ENCODE results near the gene SLC2A11. TPM values are rescaled to one million over a fixed set of nuclear protein-coding genes. Genes with fewer than 3 reads are reported as not detected.
A peak's percentile ranks its signal among the peaks of the same experiment; 100 is the strongest.

Gene SLC2A11
- 12.9 TPM for polyA plus RNA-seq (2012; ENCODE audit: missing spikeins)

DNA sequence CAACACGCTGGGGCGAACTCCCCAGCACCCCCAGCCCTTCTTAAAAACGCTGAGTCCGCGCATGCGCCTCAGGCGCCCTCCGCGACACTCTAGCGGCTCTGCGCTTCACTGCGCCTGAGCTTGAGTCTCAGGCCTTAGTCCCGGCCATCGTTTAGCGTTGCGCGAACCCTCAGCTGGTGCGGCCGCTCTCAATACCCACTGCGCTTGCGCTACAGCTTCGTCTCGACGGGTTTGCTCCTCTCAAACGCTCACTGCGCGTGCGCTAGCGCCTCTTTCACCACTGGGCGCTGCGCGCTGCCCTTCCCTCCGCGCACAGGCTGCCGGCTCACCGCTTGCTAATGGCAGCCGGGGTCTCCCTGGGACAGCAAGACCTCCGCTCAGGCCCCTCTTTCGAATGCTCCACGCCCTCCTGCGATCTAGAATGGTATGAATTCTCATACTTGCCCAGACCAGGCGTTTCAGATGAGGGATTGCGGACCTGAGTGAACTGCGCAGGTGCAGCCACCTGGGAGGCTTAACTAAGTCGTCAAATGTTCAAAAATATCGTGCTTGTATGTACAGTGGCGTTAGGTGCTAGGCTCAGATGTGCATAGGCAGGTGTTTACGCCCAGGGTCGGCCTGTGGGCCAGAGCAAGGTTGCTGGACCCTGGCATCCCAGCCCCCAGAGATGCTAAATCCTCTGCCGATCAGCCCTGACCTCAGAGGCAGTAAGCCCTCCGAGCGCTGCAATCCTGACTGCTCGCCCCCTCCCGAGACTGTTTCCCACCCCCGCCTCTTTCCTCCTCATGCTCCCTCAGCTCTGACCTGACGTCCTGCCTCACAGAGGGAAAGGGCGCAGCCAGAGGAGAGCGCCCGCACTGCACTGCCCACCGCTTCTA, at the start of gene SLC2A11:
TSS of gene SLC2A11 (plus strand) at position 270 of the 878 bp plus-strand sequence. CDS start at position 395, 125 bp downstream.
- FAIRE-seq (peak; percentile 99), DNase-seq (ENCODE audit: insufficient read length) (peak; percentile 96)
- peak; percentile 88 for TF ChIP-seq POLR2A (IDR thresholded peaks at IDR 0.05; ENCODE audit: low read depth, low read length)
- peak; percentile 92 for TF ChIP-seq POLR2AphosphoS5 (IDR thresholded peaks at IDR 0.05; ENCODE audit: low read depth, low read length)
- TF ChIP-seq TAF1 (IDR thresholded peaks at IDR 0.05; ENCODE audit: borderline replicate concordance, low read depth, low read length): peak; percentile 83

GRCh38 chr22:23812378-23812777, 45.3 kb upstream of the SLC2A11 start:
- FAIRE-seq (no peak), DNase-seq (ENCODE audit: insufficient read length) (no peak)
- TF ChIP-seq TAF1 (IDR thresholded peaks at IDR 0.05; ENCODE audit: borderline replicate concordance, low read depth, low read length): no peak
- no peak for TF ChIP-seq POLR2A (IDR thresholded peaks at IDR 0.05; ENCODE audit: low read depth, low read length)
- no peak for TF ChIP-seq POLR2AphosphoS5 (IDR thresholded peaks at IDR 0.05; ENCODE audit: low read depth, low read length)

DNA sequence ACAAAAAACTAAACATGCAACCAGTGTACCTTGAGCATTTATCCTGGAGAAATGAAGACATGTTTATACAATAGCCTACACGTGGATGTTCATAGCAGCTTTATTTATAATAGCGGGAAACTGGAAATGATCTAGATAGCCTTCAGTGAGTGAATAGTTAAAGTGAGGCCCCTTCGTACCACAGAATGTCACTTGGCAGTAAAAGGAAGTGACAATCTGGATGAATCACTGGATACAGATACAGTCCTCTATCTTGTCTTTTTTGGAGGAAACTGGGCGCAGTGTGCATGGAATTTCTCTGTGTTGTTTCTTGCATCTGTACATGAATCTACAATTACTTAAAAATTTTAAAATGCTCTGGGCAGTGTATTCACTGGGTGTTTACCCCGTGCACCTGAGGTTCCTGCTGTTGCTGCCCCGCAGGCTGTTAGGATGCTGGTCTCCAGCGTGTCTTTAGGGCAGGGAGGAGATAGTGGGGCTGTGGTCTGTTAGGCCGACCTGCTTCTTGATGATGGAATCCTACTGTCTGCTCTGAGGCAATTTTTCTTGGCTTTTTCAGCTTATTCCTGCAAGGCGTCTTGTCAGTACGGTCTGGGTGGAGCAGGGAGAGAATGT, 42.0 kb upstream of the SLC2A11 start:
- TF ChIP-seq POLR2A (IDR thresholded peaks at IDR 0.05; ENCODE audit: low read depth, low read length): no peak
- no peak for TF ChIP-seq TAF1 (IDR thresholded peaks at IDR 0.05; ENCODE audit: borderline replicate concordance, low read depth, low read length)
- no peak for TF ChIP-seq POLR2AphosphoS5 (IDR thresholded peaks at IDR 0.05; ENCODE audit: low read depth, low read length)
- no peak for FAIRE-seq
- DNase-seq (ENCODE audit: insufficient read length): no peak

DNA sequence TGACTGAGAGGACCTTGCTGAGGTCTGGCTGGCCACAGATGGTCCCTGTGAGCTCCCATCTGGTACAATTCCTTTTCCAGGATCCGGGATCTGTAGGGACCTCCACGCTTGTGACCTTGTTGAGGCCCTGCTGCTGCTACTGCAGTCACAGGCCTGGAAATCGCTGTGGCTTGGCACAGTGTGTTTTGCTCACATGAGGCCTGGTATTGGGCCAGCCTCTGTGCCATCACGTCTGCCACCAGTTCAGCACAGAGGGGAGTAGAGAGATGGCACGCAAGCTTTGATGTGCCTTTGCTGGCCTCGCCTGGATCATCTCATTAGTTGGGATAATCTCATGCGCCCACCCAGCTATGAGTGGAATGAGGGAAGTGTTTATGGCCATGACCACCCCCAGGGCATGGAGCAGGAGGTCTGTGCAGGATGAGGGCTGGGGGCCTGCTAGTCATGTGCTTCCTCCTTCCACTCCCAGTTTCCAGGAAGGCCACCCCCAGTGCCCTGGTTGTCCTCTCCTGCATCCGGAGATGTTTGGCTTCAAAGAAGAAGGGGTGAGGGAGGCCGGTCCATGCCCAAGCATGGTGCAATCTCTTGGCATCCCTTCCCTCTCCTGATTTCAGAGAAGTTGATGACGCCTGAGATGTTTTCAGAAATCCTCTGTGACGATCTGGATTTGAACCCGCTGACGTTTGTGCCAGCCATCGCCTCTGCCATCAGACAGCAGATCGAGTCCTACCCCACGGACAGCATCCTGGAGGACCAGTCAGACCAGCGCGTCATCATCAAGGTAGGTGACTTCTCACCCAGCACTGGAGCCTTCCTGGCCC, 41.3 kb upstream of the SLC2A11 start:
- TF ChIP-seq POLR2AphosphoS5 (IDR thresholded peaks at IDR 0.05; ENCODE audit: low read depth, low read length) (no peak), POLR2A (IDR thresholded peaks at IDR 0.05; ENCODE audit: low read depth, low read length) (no peak), TAF1 (IDR thresholded peaks at IDR 0.05; ENCODE audit: borderline replicate concordance, low read depth, low read length) (no peak)
- FAIRE-seq (no peak), DNase-seq (ENCODE audit: insufficient read length) (no peak)

- DNase-seq (ENCODE audit: insufficient read length) (no peak), FAIRE-seq (no peak)
- TF ChIP-seq POLR2AphosphoS5 (IDR thresholded peaks at IDR 0.05; ENCODE audit: low read depth, low read length) (no peak), TAF1 (IDR thresholded peaks at IDR 0.05; ENCODE audit: borderline replicate concordance, low read depth, low read length) (no peak), POLR2A (IDR thresholded peaks at IDR 0.05; ENCODE audit: low read depth, low read length) (no peak)
Observed at GRCh38 chr22:23817146-23817545, 40.5 kb upstream of the SLC2A11 start.

DNA sequence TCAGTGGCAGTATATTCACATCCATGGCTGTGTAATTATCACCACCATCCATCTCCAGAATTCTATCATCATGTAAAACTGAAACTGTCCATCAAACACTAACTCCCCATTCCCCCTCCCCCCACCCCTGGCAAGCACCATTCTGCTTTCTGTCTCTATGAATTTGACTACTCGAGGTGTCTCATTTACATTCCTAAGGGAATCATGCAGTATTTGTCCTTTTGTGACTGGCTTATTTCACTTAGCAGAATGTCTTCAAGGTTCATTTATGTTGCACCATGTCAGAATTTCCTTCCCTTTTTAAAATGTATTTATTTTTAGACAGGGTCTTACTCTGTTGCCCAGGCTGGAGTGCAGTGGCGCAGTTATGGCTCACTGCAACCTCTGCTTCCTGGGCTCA, 39.1 kb upstream of the SLC2A11 start:
- TF ChIP-seq TAF1 (IDR thresholded peaks at IDR 0.05; ENCODE audit: borderline replicate concordance, low read depth, low read length): no peak
- no peak for TF ChIP-seq POLR2AphosphoS5 (IDR thresholded peaks at IDR 0.05; ENCODE audit: low read depth, low read length)
- TF ChIP-seq POLR2A (IDR thresholded peaks at IDR 0.05; ENCODE audit: low read depth, low read length): no peak
- DNase-seq (ENCODE audit: insufficient read length): no peak
- no peak for FAIRE-seq

DNA sequence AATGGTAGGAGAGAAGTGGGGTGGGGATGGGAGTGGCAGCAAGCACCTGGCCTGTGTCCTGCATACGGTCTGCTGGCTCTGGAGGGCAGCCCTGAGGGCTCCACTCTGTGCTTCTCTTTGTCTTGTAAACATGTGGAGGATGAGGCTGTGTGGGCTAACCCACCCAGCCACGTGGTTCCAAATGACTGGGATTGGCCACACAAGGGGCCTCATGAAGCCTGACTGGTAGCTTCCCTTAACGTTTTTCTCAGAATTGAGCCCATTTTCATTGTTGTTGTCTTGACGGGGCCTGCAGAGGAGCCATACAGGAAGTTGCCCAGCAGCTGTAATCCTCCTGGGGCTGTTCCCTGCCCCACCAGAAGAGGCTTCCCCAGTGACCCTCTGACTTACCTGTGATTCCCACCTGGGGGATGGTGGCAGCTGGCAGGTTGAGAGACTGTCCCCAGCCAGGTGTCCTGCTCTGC, 36.9 kb upstream of the SLC2A11 start:
- FAIRE-seq (no peak), DNase-seq (ENCODE audit: insufficient read length) (no peak)
- TF ChIP-seq POLR2A (IDR thresholded peaks at IDR 0.05; ENCODE audit: low read depth, low read length) (no peak), TAF1 (IDR thresholded peaks at IDR 0.05; ENCODE audit: borderline replicate concordance, low read depth, low read length) (no peak), POLR2AphosphoS5 (IDR thresholded peaks at IDR 0.05; ENCODE audit: low read depth, low read length) (no peak)

DNA sequence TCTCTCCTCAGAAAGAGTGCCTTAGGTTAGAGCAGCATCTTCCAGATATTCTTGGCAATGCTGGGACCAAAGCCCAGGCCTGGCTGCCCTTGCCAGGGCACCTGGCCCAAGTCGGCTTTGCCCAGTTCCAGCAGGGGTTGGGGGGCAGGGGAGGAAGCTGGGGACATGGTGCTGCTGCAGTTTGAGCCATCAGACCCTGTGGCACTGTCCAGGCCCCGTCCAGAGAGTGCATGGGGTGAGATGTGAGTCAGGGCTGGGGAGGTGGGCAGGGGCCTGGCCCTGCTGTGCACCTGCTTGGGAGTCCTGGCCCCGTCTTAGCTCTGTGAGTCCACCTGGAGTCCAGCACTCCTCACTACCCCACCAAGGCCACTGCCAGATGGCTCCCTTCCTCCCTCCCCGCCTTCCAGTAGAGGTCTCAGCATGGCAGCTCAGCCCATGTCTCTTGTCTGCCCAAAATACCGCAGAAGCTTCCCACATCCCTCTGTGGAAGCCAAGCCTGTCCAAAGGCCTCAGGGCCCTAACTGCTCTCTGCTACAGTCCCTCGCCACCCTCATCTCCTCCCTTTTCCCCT, 35.5 kb upstream of the SLC2A11 start:
- DNase-seq (ENCODE audit: insufficient read length) (no peak), FAIRE-seq (no peak)
- TF ChIP-seq POLR2A (IDR thresholded peaks at IDR 0.05; ENCODE audit: low read depth, low read length) (no peak), TAF1 (IDR thresholded peaks at IDR 0.05; ENCODE audit: borderline replicate concordance, low read depth, low read length) (no peak), POLR2AphosphoS5 (IDR thresholded peaks at IDR 0.05; ENCODE audit: low read depth, low read length) (no peak)

DNA sequence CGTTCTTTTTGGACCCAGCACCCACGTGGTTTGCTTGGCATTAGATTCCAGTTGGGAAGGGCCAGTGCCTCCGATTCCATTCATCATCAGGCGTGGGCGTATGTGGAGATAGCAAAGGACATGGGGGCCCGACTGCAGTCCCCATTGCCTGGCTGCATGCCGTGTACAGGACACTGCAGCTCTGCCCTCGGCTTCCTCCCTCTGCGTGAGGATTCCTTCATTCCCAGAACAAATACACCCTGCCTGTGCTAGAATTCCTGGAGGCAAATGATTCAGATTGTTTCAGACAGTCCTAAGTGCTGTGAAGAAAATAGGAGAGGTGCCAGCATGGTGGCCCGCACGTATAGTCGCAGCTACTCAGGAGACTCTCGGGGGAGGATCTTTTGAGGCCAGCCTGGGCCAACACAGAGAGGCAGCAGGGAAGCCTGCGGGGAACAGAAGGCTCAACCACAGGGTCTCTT, 34.3 kb upstream of the SLC2A11 start:
- DNase-seq (ENCODE audit: insufficient read length): no peak
- TF ChIP-seq POLR2A (IDR thresholded peaks at IDR 0.05; ENCODE audit: low read depth, low read length) (no peak), POLR2AphosphoS5 (IDR thresholded peaks at IDR 0.05; ENCODE audit: low read depth, low read length) (no peak), TAF1 (IDR thresholded peaks at IDR 0.05; ENCODE audit: borderline replicate concordance, low read depth, low read length) (no peak)
- no peak for FAIRE-seq

GRCh38 chr22:23824476-23825245, 33.0 kb upstream of the SLC2A11 start:
- FAIRE-seq (no peak), DNase-seq (ENCODE audit: insufficient read length) (no peak)
- TF ChIP-seq TAF1 (IDR thresholded peaks at IDR 0.05; ENCODE audit: borderline replicate concordance, low read depth, low read length) (no peak), POLR2A (IDR thresholded peaks at IDR 0.05; ENCODE audit: low read depth, low read length) (no peak), POLR2AphosphoS5 (IDR thresholded peaks at IDR 0.05; ENCODE audit: low read depth, low read length) (no peak)

Measured in GM12892 (cell line).